ENCODE results near the gene ELMO3. TPM values are rescaled to one million over a fixed set of nuclear protein-coding genes. Genes with fewer than 3 reads are reported as not detected.

Gene ELMO3
- total RNA-seq, 1 experiment from 2014 or later, result 45.8 TPM

- Histone ChIP-seq H3K27me3 (ENCODE audit: insufficient read depth, low read length) (no peaks in the 10 kb centered on the region), H3K9ac (ENCODE audit: low read length) (no peak overlapping the region), H3K36me3 (ENCODE audit: control insufficient read depth in 1 of 2, insufficient read depth in 2 of 2, low read length in 2 of 2) (peaks cover 0 to 8% of the 10 kb centered on the region in 2 experiments; a peak in 2 of 4 replicates), H3K4me1 (ENCODE audit: control insufficient read depth in 1 of 2, insufficient read depth in 2 of 2, low read length in 2 of 2) (peaks cover 16 to 41% of the 10 kb centered on the region in 2 experiments; a peak in 3 of 4 replicates), H3K4me3 (replicated peaks in 1 of 2; ENCODE audit: low read depth in 1 of 2, low read length in 2 of 2) (no peak overlapping the region), H4K20me1 (ENCODE audit: insufficient read depth) (no peaks in the 10 kb centered on the region), H2AFZ (ENCODE audit: low read depth, low read length, poor library complexity, severe bottlenecking) (no peak overlapping the region), H3K9me3 (ENCODE audit: control insufficient read depth in 1 of 2, insufficient read depth in 1 of 2, low read depth in 1 of 2, low read length in 2 of 2) (no peaks in the 10 kb centered on the region), H3K4me2 (ENCODE audit: low read length) (no peak overlapping the region), H3K27ac (ENCODE audit: low read depth, low read length) (no peak overlapping the region), H3K9me2 (ENCODE audit: insufficient read depth) (no peaks in the 10 kb centered on the region), H3K79me2 (ENCODE audit: insufficient read depth, low read length) (peaks cover 22% of the 10 kb centered on the region)
- intact Hi-C loops (cut with micrococcal nuclease), result no loop called here
- no peak for TF ChIP-seq REST (IDR thresholded peaks at IDR 0.05; ENCODE audit: low read depth)
- TF ChIP-seq, protein P1, sequence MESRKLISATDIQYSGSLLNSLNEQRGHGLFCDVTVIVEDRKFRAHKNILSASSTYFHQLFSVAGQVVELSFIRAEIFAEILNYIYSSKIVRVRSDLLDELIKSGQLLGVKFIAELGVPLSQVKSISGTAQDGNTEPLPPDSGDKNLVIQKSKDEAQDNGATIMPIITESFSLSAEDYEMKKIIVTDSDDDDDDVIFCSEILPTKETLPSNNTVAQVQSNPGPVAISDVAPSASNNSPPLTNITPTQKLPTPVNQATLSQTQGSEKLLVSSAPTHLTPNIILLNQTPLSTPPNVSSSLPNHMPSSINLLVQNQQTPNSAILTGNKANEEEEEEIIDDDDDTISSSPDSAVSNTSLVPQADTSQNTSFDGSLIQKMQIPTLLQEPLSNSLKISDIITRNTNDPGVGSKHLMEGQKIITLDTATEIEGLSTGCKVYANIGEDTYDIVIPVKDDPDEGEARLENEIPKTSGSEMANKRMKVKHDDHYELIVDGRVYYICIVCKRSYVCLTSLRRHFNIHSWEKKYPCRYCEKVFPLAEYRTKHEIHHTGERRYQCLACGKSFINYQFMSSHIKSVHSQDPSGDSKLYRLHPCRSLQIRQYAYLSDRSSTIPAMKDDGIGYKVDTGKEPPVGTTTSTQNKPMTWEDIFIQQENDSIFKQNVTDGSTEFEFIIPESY (IDR thresholded peaks at IDR 0.05; ENCODE audit: extremely low read depth, insufficient replicate concordance, low read length), result no peak
- TF ChIP-seq, protein P2, sequence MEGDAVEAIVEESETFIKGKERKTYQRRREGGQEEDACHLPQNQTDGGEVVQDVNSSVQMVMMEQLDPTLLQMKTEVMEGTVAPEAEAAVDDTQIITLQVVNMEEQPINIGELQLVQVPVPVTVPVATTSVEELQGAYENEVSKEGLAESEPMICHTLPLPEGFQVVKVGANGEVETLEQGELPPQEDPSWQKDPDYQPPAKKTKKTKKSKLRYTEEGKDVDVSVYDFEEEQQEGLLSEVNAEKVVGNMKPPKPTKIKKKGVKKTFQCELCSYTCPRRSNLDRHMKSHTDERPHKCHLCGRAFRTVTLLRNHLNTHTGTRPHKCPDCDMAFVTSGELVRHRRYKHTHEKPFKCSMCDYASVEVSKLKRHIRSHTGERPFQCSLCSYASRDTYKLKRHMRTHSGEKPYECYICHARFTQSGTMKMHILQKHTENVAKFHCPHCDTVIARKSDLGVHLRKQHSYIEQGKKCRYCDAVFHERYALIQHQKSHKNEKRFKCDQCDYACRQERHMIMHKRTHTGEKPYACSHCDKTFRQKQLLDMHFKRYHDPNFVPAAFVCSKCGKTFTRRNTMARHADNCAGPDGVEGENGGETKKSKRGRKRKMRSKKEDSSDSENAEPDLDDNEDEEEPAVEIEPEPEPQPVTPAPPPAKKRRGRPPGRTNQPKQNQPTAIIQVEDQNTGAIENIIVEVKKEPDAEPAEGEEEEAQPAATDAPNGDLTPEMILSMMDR (IDR thresholded peaks at IDR 0.05 in 2 of 3, conservative IDR thresholded peaks at IDR 0.05 in 1 of 3; ENCODE audit: borderline replicate concordance in 1 of 3, insufficient read depth in 1 of 3, low read depth in 2 of 3, low read length in 2 of 3), result no peak
- no peak for TF ChIP-seq TCF7L2 (IDR thresholded peaks at IDR 0.05; ENCODE audit: borderline replicate concordance, extremely low read depth, insufficient read depth, insufficient read length)
- no peak for TF ChIP-seq RAD21 (IDR thresholded peaks at IDR 0.05; ENCODE audit: low read depth)
- no peak for TF ChIP-seq CEBPB (IDR thresholded peaks at IDR 0.05; ENCODE audit: low read depth)
- no peak for TF ChIP-seq SIN3A (IDR thresholded peaks at IDR 0.05; ENCODE audit: low read depth)
- TF ChIP-seq FOSL1 (IDR thresholded peaks at IDR 0.05; ENCODE audit: low read depth), result no peak
- no peak for TF ChIP-seq ZNF274 (IDR thresholded peaks at IDR 0.05; ENCODE audit: low read depth, low read length)
- no peak for TF ChIP-seq SRF (IDR thresholded peaks at IDR 0.05; ENCODE audit: low read depth)
- no peak for TF ChIP-seq SP1 (IDR thresholded peaks at IDR 0.05; ENCODE audit: low read depth)
- no peak for TF ChIP-seq POLR2AphosphoS5 (IDR thresholded peaks at IDR 0.05; ENCODE audit: low read depth, low read length)
- TF ChIP-seq EZH2 (IDR thresholded peaks at IDR 0.05), result no peak
- TF ChIP-seq YY1 (IDR thresholded peaks at IDR 0.05; ENCODE audit: extremely low read depth, insufficient replicate concordance, low read depth, low read length), result no peak
- TF ChIP-seq EGR1 (IDR thresholded peaks at IDR 0.05; ENCODE audit: low read depth), result no peak
- no peak for TF ChIP-seq ZFX (IDR thresholded peaks at IDR 0.05)
- no peak for TF ChIP-seq POLR2A (IDR thresholded peaks at IDR 0.05; ENCODE audit: borderline replicate concordance, extremely low read depth, insufficient read depth, insufficient read length)
- ChIA-PET CTCF (interaction anchor here (0.9 kb wide), 1 partner anchor 10 kb away, joined by 5 read pairs; no protein-coding TSS in a partner anchor), RAD21 (ENCODE audit: low non-redundant PET in 1 of 2, low total read pairs in 2 of 2, uncharacterized antibody in 2 of 2, unreplicated experiment in 2 of 2) (no interaction called here), POLR2A (no interaction called here)
- BruUV-seq (replicated peaks), result no TSS peak
- DNase-seq (ENCODE audit: low read depth, low spot score) (no peak), ATAC-seq (no peak)
Observed at GRCh38 chr16:67188798-67189197, 10.1 kb upstream of the ELMO3 start.

Data from HCT116 (cell line).